H54 (cell line): ENCODE results near the gene RSPH4A.
"Not testable (repeated sequence)": the region's sequence is repeated elsewhere in the genome, so short reads cannot be mapped to it uniquely, and the experiment has no call there.

Experiments
- DNase-seq: peaks from one replicate; pipeline ENCODE4 v3.0.0; 2011; ENCODE audit warnings: low spot score, mixed read lengths; ENCODE audit not compliant: insufficient read length
- FAIRE-seq: peaks from 3 replicates; lab custom pipeline; 2011; peaks lifted over from hg19 to GRCh38; lab: Jason Lieb, UNC
- POLR2A ChIP-seq: IDR thresholded peaks from 2 replicates; pipeline ENCODE4 v1.6.1; 2011; ENCODE audit warnings: low read depth, mild to moderate bottlenecking, low read length

RSPH4A gene

DNA sequence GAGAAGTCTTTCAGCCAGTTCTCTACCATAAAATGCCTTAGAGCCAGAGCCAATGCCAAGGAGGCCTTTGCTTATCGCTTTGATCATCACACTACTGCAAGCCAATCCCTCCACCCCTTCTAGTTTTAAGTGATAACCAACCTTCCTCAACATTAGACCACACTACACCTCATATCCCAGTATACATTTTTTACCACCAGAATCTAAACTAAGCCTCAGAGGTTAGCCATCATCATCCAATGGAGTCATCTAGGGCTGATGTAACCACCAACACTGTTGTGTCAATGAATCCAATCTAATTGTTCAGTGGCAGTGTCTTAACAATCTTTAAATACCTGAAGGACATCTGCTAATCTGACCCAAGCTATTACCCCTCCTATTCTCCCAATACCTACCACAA, 45.9 kb downstream of the RSPH4A start:
- no peak for TF ChIP-seq POLR2A
- FAIRE-seq, result no peak

DNA sequence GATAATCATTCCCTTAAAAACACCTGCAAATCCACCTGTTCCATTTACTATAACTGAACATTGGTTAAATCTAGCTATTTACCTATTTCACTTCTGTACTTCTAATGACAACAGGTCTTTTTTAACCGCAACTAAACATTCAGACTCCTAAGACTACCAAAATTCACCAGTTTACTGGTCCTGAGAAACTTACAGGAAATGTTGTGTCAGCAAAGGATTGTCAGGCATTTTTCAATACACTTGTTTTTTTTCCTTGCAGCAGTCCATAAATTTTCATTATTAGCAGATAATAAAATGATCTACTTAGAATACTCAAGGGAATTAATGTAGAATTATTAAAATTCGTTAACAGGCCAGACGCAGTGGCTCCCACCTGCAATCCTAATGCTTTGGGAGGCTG, 47.0 kb downstream of the RSPH4A start:
- FAIRE-seq, result no peak
- no peak for TF ChIP-seq POLR2A
- no peak for DNase-seq

More for the DNA sequence above, 45.9 kb downstream of the RSPH4A start:
- DNase-seq, result no peak

DNA sequence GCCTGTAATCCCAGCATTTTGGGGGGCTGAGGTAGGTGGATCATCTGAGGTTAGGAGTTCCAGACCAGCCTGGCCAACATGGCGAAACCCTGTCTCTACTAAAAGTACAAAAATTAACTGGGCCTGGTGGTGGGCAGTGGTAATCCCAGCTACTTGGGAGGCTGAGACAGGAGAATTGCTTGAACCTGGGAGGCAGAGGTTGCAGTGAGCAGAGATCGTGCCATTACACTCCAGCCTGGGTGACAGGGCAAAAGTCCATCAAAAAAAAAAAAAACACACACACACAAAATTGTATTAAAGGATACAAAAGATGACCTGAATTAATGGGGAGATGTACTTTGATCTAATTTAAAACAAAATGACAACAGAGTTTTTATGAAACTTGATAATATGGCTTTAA, 47.9 kb downstream of the RSPH4A start:
- not testable (repeated sequence) for FAIRE-seq, DNase-seq

DNA sequence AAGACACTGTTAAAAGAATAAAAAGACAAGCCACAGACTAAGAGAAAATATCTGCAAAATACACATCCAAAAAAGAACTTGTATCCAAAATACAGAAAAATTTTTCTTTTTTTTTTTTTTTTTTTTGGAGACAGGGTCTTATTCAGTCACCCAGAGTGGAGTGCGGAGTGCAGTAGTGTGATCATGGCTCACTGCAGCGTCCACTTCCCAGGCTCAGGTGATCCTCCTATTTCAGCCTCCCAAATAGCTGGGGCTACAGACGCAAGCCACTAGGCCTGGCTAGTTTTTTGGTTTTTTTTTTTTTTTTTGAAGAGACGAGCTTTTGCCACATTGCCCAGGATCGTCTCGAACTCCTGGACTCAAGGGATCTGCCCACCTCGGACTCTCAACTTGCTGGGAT, 49.2 kb downstream of the RSPH4A start:
- FAIRE-seq, result no peak
- DNase-seq, result no peak
- no peak for TF ChIP-seq POLR2A

DNA sequence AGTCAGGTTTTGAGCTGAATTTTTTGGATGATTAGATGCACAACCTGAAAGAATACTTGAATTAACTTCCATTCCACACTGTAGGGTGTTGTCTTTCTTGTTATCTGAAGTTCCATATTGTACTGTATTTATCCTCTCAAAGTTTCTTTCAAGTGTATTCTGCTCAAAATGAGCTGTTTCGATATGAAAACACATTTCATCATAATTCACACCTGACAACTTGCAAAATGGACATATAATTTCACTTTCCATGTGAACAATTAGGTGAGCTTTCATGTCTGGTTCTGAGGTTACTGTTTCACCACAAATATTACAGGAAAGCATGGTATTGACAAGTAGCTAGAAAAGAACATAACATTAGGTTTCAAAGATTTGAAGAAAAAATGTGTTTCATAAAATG, 50.6 kb downstream of the RSPH4A start:
- FAIRE-seq (no peak), DNase-seq (no peak)
- no peak for TF ChIP-seq POLR2A

DNA sequence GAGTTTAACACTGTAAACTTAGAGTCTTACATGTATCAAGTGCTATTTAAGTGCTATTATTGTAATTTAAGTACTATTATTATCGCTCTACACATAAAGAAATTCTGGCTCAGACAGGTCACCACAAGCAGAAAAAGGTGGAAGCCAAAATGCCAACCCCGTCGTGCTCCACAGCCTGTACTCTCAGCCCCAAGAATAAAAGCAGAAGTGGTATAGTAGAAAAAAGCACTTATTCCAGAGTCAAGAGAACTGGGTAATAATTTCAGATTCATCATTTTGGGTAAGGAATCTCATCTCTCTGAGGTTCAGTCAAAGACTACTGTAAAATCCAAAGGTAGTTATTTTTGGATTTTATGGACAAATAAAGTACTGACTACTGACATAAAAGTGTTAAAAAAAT, 51.3 kb downstream of the RSPH4A start:
- FAIRE-seq (no peak), DNase-seq (no peak)
- no peak for TF ChIP-seq POLR2A

DNA sequence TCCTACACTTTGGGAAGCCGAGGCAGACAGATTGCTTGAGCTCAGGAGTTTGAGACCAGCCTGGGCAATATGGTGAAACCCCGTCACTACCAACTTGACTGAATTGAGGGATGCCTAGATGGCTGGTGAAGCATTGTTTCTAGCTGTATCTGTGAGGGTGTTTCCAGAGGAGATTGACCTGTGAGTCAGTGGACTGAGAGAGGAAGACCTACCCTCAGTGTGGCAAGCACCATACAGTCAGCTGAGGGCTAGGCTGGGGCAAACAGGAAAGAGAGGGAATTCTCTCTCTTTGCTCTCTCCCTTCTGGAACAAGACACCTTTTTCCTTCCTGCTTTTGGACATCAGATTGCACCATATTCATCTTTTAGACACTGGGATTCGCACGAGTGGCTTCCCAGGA, 56.0 kb downstream of the RSPH4A start:
- no peak for FAIRE-seq
- DNase-seq, result no peak
- TF ChIP-seq POLR2A, result no peak

DNA sequence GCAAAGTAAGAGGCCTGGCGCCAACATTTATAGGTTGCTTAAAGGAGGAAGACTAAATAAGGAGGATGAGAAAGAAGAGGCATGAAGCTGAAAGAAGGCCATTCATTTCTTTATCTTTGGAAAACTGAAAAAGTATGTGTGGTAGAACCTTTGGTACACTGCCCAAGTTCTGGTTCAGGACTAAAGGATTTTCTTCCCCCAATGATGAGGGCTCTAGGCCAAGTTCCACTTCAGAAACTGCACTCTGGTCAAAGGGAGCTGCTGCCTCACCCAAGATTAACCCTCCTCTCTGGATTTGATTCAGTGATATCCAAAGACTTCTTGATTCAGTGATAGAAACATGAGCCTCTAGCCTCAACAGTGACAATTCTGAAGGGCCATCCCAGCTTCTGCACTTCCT, 59.7 kb downstream of the RSPH4A start:
- DNase-seq (no peak), FAIRE-seq (no peak)
- TF ChIP-seq POLR2A, result no peak

DNA sequence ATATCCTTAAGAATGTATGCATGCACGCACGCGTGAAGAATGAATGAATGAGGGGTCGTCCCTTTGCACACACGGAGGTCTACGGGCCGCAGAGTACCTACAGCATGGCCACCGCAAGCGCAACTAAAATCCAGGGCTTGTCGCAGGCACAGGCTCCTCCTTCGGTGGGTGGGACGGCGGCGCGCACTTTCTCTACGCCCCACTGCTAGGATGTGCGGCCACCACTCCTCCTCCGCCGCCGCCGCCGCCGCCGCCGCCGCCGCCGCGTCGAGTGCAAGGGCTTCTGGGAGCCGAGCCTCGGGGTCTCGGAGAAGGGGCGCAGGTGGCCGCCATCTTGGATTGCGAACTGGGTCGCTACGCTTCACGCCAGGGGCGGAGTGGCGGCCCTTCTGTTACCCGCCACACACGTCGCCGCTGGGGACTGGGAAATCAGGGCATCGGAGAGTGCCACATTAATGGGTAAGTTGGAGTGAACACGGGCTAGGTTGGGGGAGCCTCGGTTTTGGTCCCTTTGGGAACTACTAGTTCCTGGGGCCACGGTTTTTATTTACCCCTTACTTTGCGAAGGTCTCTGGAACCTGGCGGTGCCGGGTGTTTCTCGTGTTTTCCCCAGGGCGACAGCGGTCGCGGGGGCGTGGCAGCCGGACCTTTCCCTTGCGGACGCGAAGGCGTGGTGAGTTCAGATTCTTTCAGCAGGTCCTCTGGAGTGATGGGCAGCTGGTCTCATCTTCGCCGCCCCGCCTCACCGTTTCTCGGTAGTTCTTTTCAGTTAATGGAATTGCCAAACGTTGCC, 64.8 kb downstream of the RSPH4A start, which contains the start of gene KPNA5:
KPNA5 (plus strand) TSS at position 332 of the 793 bp plus-strand sequence; CDS start at position 456, 124 bp downstream.
- FAIRE-seq (no peak), DNase-seq (peak; percentile 54)
- peak; percentile 90 for TF ChIP-seq POLR2A

DNA sequence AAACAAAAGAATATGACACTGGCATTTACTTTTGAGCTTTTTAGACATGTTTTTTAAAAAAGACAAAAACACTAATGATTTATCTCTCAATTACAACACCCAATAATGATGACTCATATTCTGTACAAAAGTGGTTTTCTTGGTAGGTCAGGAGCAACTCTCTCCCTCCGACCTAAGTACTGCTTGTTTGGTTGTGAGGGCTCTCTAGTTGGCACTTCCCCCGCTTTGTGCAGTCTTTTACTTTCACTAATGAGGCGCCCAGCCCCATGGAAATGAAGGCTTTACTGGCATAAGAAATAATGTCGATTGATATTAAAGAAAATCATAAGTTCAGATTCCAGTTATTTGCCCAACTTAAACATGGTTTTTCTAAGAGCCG, 66.0 kb downstream of the RSPH4A start:
- DNase-seq (no peak), FAIRE-seq (no peak)
- TF ChIP-seq POLR2A, result no peak
